Neural cell (in vitro differentiated cells): ENCODE measurements around the gene SULT1A2. TPM values are rescaled to one million over a fixed set of nuclear protein-coding genes. Genes with fewer than 3 reads are reported as not detected.

Experiments used
- H2AFZ ChIP-seq: fragments of 200-600, 300-800 bp; sonication (generic), shearing (Covaris generic); 2 replicates; pipeline ENCODE4 v1.6.0; 2014; ENCODE audit warnings: low read depth, mild to moderate bottlenecking, antibody characterized with exemption, low read length, moderate library complexity
- H3F3A ChIP-seq: fragments of 200-600 bp; shearing (Covaris generic); 2 replicates; pipeline ENCODE4 v1.6.1; 2016; ENCODE audit warnings: mild to moderate bottlenecking, moderate library complexity, mixed read lengths, antibody characterized with exemption, low read length; ENCODE audit not compliant: insufficient read depth, poor library complexity, severe bottlenecking
- H3K27ac ChIP-seq: fragments of 200-600, 300-800 bp; sonication (generic), shearing (Covaris generic); 2 replicates; pipeline ENCODE4 v1.5.1; 2014; ENCODE audit warnings: mild to moderate bottlenecking, low read length, moderate library complexity
- H3K27me3 ChIP-seq: fragments of 300-800, 200-600 bp; sonication (generic), shearing (Covaris generic); 2 replicates; pipeline ENCODE4 v1.6.0; 2014; ENCODE audit warnings: mild to moderate bottlenecking, low read depth, low read length, moderate library complexity; ENCODE audit not compliant: insufficient read depth
- H3K36me3 ChIP-seq: fragments of 300-800, 200-600 bp; sonication (generic), shearing (Covaris generic); 2 replicates; pipeline ENCODE4 v1.5.1; 2014; ENCODE audit warnings: mild to moderate bottlenecking, antibody characterized with exemption, low read length, moderate library complexity; ENCODE audit not compliant: insufficient read depth
- H3K4me2 ChIP-seq: fragments of 300-800, 200-600 bp; sonication (generic), shearing (Covaris generic); 2 replicates; pipeline ENCODE4 v1.6.0; 2014; ENCODE audit warnings: mild to moderate bottlenecking, low read length
- H3K4me3 ChIP-seq: fragments of 300-800, 200-600 bp; sonication (generic), shearing (Covaris generic); 2 replicates; pipeline ENCODE4 v1.5.1; 2014; ENCODE audit warnings: mild to moderate bottlenecking, low read length, moderate library complexity
- H3K79me2 ChIP-seq: fragments of 200-600 bp; shearing (Covaris generic); replicated peaks from 2 replicates; pipeline ENCODE4 v1.6.0; 2014; ENCODE audit warnings: mild to moderate bottlenecking, low read length, moderate library complexity; ENCODE audit not compliant: insufficient read depth
- H3K9ac ChIP-seq: fragments of 300-800, 200-600 bp; sonication (generic), shearing (Covaris generic); 2 replicates; pipeline ENCODE4 v1.6.1; 2016; ENCODE audit warnings: mild to moderate bottlenecking, low read length, mixed read lengths
- H3K9me2 ChIP-seq: fragments of 200-600 bp; shearing (Covaris generic); 2 replicates; pipeline ENCODE4 v1.6.1; 2016; ENCODE audit warnings: mild to moderate bottlenecking, low read length, mixed read lengths; ENCODE audit not compliant: insufficient read depth
- H3K9me3 ChIP-seq: fragments of 200-600, 300-800 bp; sonication (generic), shearing (Covaris generic); 2 replicates; pipeline ENCODE4 v1.6.1; 2016; ENCODE audit warnings: mild to moderate bottlenecking, mixed run types, low read length, moderate library complexity, mixed read lengths
- H4K20me1 ChIP-seq: fragments of 200-600 bp; shearing (Covaris generic); 2 replicates; pipeline ENCODE4 v1.6.1; 2016; ENCODE audit warnings: mild to moderate bottlenecking, mixed run types; ENCODE audit not compliant: insufficient read depth
- CTCF ChIP-seq: fragments of 450-650 bp; IDR thresholded peaks from 2 replicates; pipeline ENCODE4 v1.5.1; 2014; ENCODE audit warnings: antibody characterized with exemption, mild to moderate bottlenecking, moderate library complexity; ENCODE audit not compliant: poor library complexity, severe bottlenecking
- EP300 ChIP-seq: fragments of 450-650 bp; conservative IDR thresholded peaks from 2 replicates; pipeline ENCODE4 v1.6.1; 2014; ENCODE audit warnings: antibody characterized with exemption, mild to moderate bottlenecking, moderate library complexity; ENCODE audit not compliant: poor library complexity, severe bottlenecking
- EZH2 ChIP-seq: fragments of 200-600, 300-800 bp; shearing (Covaris generic), sonication (generic); IDR thresholded peaks from 2 replicates; pipeline ENCODE4 v1.6.1; 2014; ENCODE audit warnings: antibody characterized with exemption, low read length, borderline replicate concordance, mild to moderate bottlenecking; ENCODE audit not compliant: insufficient read depth, poor library complexity, severe bottlenecking
- MXI1 ChIP-seq: fragments of 450-650 bp; conservative IDR thresholded peaks from 2 replicates; pipeline ENCODE4 v1.6.1; 2014; ENCODE audit warnings: antibody characterized with exemption, mild to moderate bottlenecking; ENCODE audit not compliant: poor library complexity, severe bottlenecking
- POLR2AphosphoS5 ChIP-seq: IDR thresholded peaks from 2 replicates; pipeline ENCODE4 v1.6.1; 2012
- RAD21 ChIP-seq: fragments of 450-650 bp; conservative IDR thresholded peaks from 2 replicates; pipeline ENCODE4 v1.6.1; 2014; ENCODE audit warnings: antibody characterized with exemption, mild to moderate bottlenecking, moderate library complexity
- REST ChIP-seq: IDR thresholded peaks from 2 replicates; pipeline ENCODE4 v1.6.1; 2012; ENCODE audit warnings: borderline replicate concordance
- SMC3 ChIP-seq: fragments of 450-650 bp; conservative IDR thresholded peaks from 2 replicates; pipeline ENCODE4 v1.6.1; 2014; ENCODE audit warnings: antibody characterized with exemption, mild to moderate bottlenecking, moderate library complexity; ENCODE audit not compliant: poor library complexity
- TAF1 ChIP-seq: IDR thresholded peaks from 2 replicates; pipeline ENCODE4 v1.6.1; 2012; ENCODE audit warnings: low read depth
- polyA plus RNA-seq: library from polyadenylated mRNA; depleted of rRNA; stranded (reverse); fragments of >200 nt; gene quantifications from 2 replicates; pipeline ENCODE4 v1.2.3, GENCODE V29; 2014

SULT1A2 gene
- polyA plus RNA-seq, 1 donor from 2014 or later: not detected

- Histone ChIP-seq H3K79me2 (peaks cover 5% of the 10 kb centered on the region), H3K9me2 (no peaks in the 10 kb centered on the region), H3K9me3 (no peaks in the 10 kb centered on the region), H3F3A (no peaks in the 10 kb centered on the region), H3K36me3 (no peaks in the 10 kb centered on the region), H3K4me3 (no peak overlapping the region), H4K20me1 (no peaks in the 10 kb centered on the region), H3K9ac (no peak overlapping the region), H2AFZ (no peak overlapping the region), H3K4me2 (no peak overlapping the region), H3K27ac (no peak overlapping the region), H3K27me3 (no peaks in the 10 kb centered on the region)
- no peak for TF ChIP-seq EP300
- no peak for TF ChIP-seq CTCF
- TF ChIP-seq POLR2AphosphoS5: no peak
Observed at GRCh38 chr16:28556914-28557320, 39.9 kb downstream of the SULT1A2 start.

- H3K4me3 ChIP-seq: no peak overlapping the region
- no peaks in the 10 kb centered on the region for H3K27me3 ChIP-seq
- no peaks in the 10 kb centered on the region for H3K9me2 ChIP-seq
- H3F3A ChIP-seq: no peaks in the 10 kb centered on the region
- no peak overlapping the region for H3K9ac ChIP-seq
- TF ChIP-seq TAF1 (no peak), MXI1 (no peak), POLR2AphosphoS5 (no peak), EZH2 (no peak), CTCF (no peak), SMC3 (no peak), RAD21 (no peak)
- H4K20me1 ChIP-seq: no peaks in the 10 kb centered on the region
- no peak overlapping the region for H3K4me2 ChIP-seq
- H3K36me3 ChIP-seq: no peaks in the 10 kb centered on the region
- H3K27ac ChIP-seq: no peak overlapping the region
- no peaks in the 10 kb centered on the region for H3K9me3 ChIP-seq
- H3K79me2 ChIP-seq: peaks cover 5% of the 10 kb centered on the region
- no peak overlapping the region for H2AFZ ChIP-seq
Observed at GRCh38 chr16:28555561-28555960, 41.3 kb downstream of the SULT1A2 start.

GRCh38 chr16:28554634-28555423 is 42.0 kb downstream of the SULT1A2 start:
- Histone ChIP-seq H3F3A (no peaks in the 10 kb centered on the region), H3K9me3 (no peaks in the 10 kb centered on the region), H3K4me3 (peak overlapping the region; percentile 82), H3K9me2 (no peaks in the 10 kb centered on the region), H3K27ac (no peak overlapping the region), H3K79me2 (peaks cover 5% of the 10 kb centered on the region), H3K9ac (peak overlapping the region; percentile 53), H3K4me2 (peak overlapping the region; percentile 21), H3K36me3 (no peaks in the 10 kb centered on the region), H2AFZ (peak overlapping the region; percentile 22), H3K27me3 (no peaks in the 10 kb centered on the region), H4K20me1 (no peaks in the 10 kb centered on the region)
- TF ChIP-seq POLR2AphosphoS5 (no peak), EZH2 (no peak), RAD21 (no peak), EP300 (no peak), TAF1 (no peak), SMC3 (no peak), REST (no peak), CTCF (no peak), MXI1 (no peak)
